IMR-90 (cell line): ENCODE measurements around the gene AKAP6. TPM values are rescaled to one million over a fixed set of nuclear protein-coding genes. Genes with fewer than 3 reads are reported as not detected.

Source experiments
- ATAC-seq: fragments of 200-7000 bp; cut with Tn5 transposase; 2 replicates; pipeline ENCODE4 v1.9.1; 2020; ENCODE audit warnings: low read depth, mild to moderate bottlenecking, moderate library complexity
- BruUV-seq: library from RNA; stranded (reverse); fragments of 400-500 nt; replicated peaks from 2 replicates; lab custom pipeline; 2021; lab: Mats Ljungman, UMichigan
- CTCF ChIA-PET: fragments of 300-600 bp; formaldehyde crosslinking; extraction: SDS; loops from one replicate; lab custom pipeline; 2021; ENCODE audit warnings: antibody characterized with exemption; lab: Yijun Ruan, JAX
- POLR2A ChIA-PET: fragments of 300-600 bp; sonication (Branson Sonifier 250); formaldehyde crosslinking; loops from one replicate; lab custom pipeline; 2022; ENCODE audit warnings: antibody characterized with exemption; ENCODE audit not compliant: unreplicated experiment; lab: Charles Lee
- DNase-seq: peaks from one replicate; pipeline ENCODE4 v3.0.0; 2013
- H2AFZ ChIP-seq: replicated peaks from 2 replicates; pipeline ENCODE3; 2013; ENCODE audit warnings: low read length, mild to moderate bottlenecking; ENCODE audit not compliant: poor library complexity
- H2AK5ac ChIP-seq: 2 replicates; pipeline ENCODE4 v1.6.1; 2013; ENCODE audit warnings: low read depth, low read length, inconsistent platforms
- H2AK9ac ChIP-seq: replicated peaks from 2 replicates; pipeline ENCODE3; 2013; ENCODE audit warnings: mild to moderate bottlenecking, low read depth, low read length, moderate library complexity; ENCODE audit not compliant: poor library complexity
- H2BK120ac ChIP-seq: 2 replicates; pipeline ENCODE4 v1.6.1; 2013; ENCODE audit warnings: low read depth, low read length, inconsistent platforms
- H2BK15ac ChIP-seq: 3 replicates; pipeline ENCODE4 v1.6.1; 2013; ENCODE audit warnings: low read depth, low read length, inconsistent platforms
- H2BK20ac ChIP-seq: 2 replicates; pipeline ENCODE4 v1.6.1; 2013; ENCODE audit warnings: low read depth, mild to moderate bottlenecking, inconsistent platforms, low read length, moderate library complexity
- H2BK5ac ChIP-seq: 2 replicates; pipeline ENCODE4 v1.6.1; 2013; ENCODE audit warnings: mild to moderate bottlenecking, low read depth, low read length, inconsistent platforms; ENCODE audit not compliant: poor library complexity, severe bottlenecking
- H3K14ac ChIP-seq: replicated peaks from 2 replicates; pipeline ENCODE4 v1.6.1; 2013; ENCODE audit warnings: low read depth, low read length, inconsistent platforms
- H3K18ac ChIP-seq: 2 replicates; pipeline ENCODE4 v1.6.1; 2013; ENCODE audit warnings: low read depth, low read length, control low read depth
- H3K23ac ChIP-seq: 2 replicates; pipeline ENCODE4 v1.6.1; 2013; ENCODE audit warnings: low read depth, low read length, inconsistent platforms
- H3K27ac ChIP-seq: 2 replicates; pipeline ENCODE4 v1.5.1; 2013; ENCODE audit warnings: mild to moderate bottlenecking, control low read depth, low read length; ENCODE audit not compliant: insufficient read depth
- H3K27me3 ChIP-seq: 2 replicates; pipeline ENCODE4 v1.6.1; 2013; ENCODE audit warnings: low read length; ENCODE audit not compliant: control insufficient read depth, insufficient read depth
- H3K36me3 ChIP-seq: 2 replicates; pipeline ENCODE4 v1.6.1; 2013; ENCODE audit warnings: low read length, mixed read lengths; ENCODE audit not compliant: control insufficient read depth, insufficient read depth
- H3K4ac ChIP-seq: 2 replicates; pipeline ENCODE4 v1.6.1; 2013; ENCODE audit warnings: low read depth, low read length, inconsistent platforms
- H3K4me1 ChIP-seq: 2 replicates; pipeline ENCODE4 v1.6.1; 2013; ENCODE audit warnings: low read length, mixed read lengths; ENCODE audit not compliant: control insufficient read depth, insufficient read depth
- H3K4me2 ChIP-seq: 2 replicates; pipeline ENCODE4 v1.6.1; 2013; ENCODE audit warnings: low read depth, mild to moderate bottlenecking, control low read depth, low read length, moderate library complexity
- H3K4me3 ChIP-seq: 2 replicates; pipeline ENCODE4 v1.5.1; 2013; ENCODE audit warnings: low read depth, mild to moderate bottlenecking, control low read depth, low read length, moderate library complexity; ENCODE audit not compliant: insufficient read depth
- H3K56ac ChIP-seq: 2 replicates; pipeline ENCODE4 v1.6.1; 2013; ENCODE audit warnings: low read length, inconsistent platforms; ENCODE audit not compliant: insufficient read depth; ENCODE audit errors: extremely low read depth
- H3K79me1 ChIP-seq, 2 experiments: 2 replicates each; pipeline ENCODE4 v1.6.1; 2013; ENCODE audit warnings: low read length in 2 of 2, inconsistent platforms in 1 of 2, low read depth in 1 of 2
- H3K9ac ChIP-seq: 2 replicates; pipeline ENCODE4 v1.6.1; 2013; ENCODE audit warnings: low read depth, low read length, control low read depth
- H3K9me1 ChIP-seq: 2 replicates; pipeline ENCODE4 v1.6.1; 2013; ENCODE audit warnings: low read length, inconsistent platforms; ENCODE audit not compliant: insufficient read depth
- H3K9me3 ChIP-seq: 2 replicates; pipeline ENCODE4 v1.6.1; 2013; ENCODE audit warnings: low read length; ENCODE audit not compliant: control insufficient read depth, insufficient read depth
- H4K20me1 ChIP-seq: 2 replicates; pipeline ENCODE4 v1.6.1; 2013; ENCODE audit warnings: low read length, inconsistent platforms; ENCODE audit not compliant: insufficient read depth
- H4K5ac ChIP-seq: 2 replicates; pipeline ENCODE4 v1.6.1; 2013; ENCODE audit warnings: mild to moderate bottlenecking, low read depth, low read length, control low read depth
- H4K8ac ChIP-seq, 2 experiments: 2 replicates each; pipeline ENCODE4 v1.6.1; 2013; ENCODE audit warnings: low read depth in 2 of 2, low read length in 2 of 2, control low read depth in 1 of 2, inconsistent platforms in 1 of 2
- H4K91ac ChIP-seq: 2 replicates; pipeline ENCODE4 v1.6.1; 2013; ENCODE audit warnings: low read depth, low read length, inconsistent platforms; ENCODE audit not compliant: insufficient read depth
- CEBPB ChIP-seq: IDR thresholded peaks from 2 replicates; pipeline ENCODE4 v1.6.1; 2012; ENCODE audit warnings: low read depth, low read length, improper control_type of control experiment
- CHD1 ChIP-seq: IDR thresholded peaks from 2 replicates; pipeline ENCODE4 v1.6.1; 2012; ENCODE audit warnings: low read depth, low read length, improper control_type of control experiment
- CTCF ChIP-seq: conservative IDR thresholded peaks from 2 replicates; pipeline ENCODE4 v1.5.1; 2012; ENCODE audit warnings: mild to moderate bottlenecking, low read depth, low read length, improper control_type of control experiment
- FOS ChIP-seq: fragments of 150-350 bp; IDR thresholded peaks from 2 replicates; pipeline ENCODE4 v1.6.1; 2016; ENCODE audit warnings: low read depth, low read length
- MAZ ChIP-seq: IDR thresholded peaks from 2 replicates; pipeline ENCODE4 v1.6.1; 2012; ENCODE audit warnings: low read depth, mild to moderate bottlenecking, low read length, improper control_type of control experiment, moderate library complexity, borderline replicate concordance
- POLR2A ChIP-seq: IDR thresholded peaks from 2 replicates; pipeline ENCODE4 v1.6.1; 2012; ENCODE audit warnings: mild to moderate bottlenecking, low read depth, low read length
- RAD21 ChIP-seq: IDR thresholded peaks from 2 replicates; pipeline ENCODE4 v1.6.1; 2012; ENCODE audit warnings: low read length, improper control_type of control experiment
- RCOR1 ChIP-seq: IDR thresholded peaks from 2 replicates; pipeline ENCODE4 v1.6.1; 2012; ENCODE audit warnings: mild to moderate bottlenecking, low read length, improper control_type of control experiment; ENCODE audit not compliant: insufficient replicate concordance
- RFX5 ChIP-seq: IDR thresholded peaks from 2 replicates; pipeline ENCODE4 v1.8.0; 2012; ENCODE audit warnings: low read depth, mild to moderate bottlenecking, low read length, moderate library complexity
- WGBS, 2 experiments: methylation state at CpG; one replicate each; pipeline versions ENCODE4 v1.1.5 to v1.1.7; 2013; ENCODE audit warnings: missing lambda C conversion rate in 2 of 2; ENCODE audit not compliant: insufficient read length in 1 of 2; ENCODE audit errors: extremely low coverage in 2 of 2; 5-methylcytosine and 5-hydroxymethylcytosine counted together
- dilution Hi-C: fragments of 300-500 bp; cut with HindIII; formaldehyde crosslinking; loops from one replicate; pipeline ENCODE4 v1.14.3; 2018; ENCODE audit warnings: low sequenced_read_pairs; ENCODE audit not compliant: unreplicated experiment
- in situ Hi-C: fragments of 300-500 bp; cut with MboI; formaldehyde crosslinking; loops from 3 replicates; pipeline ENCODE4 v1.14.3; 2019; ENCODE audit warnings: low sequenced_read_pairs, inconsistent platforms, mixed read lengths
- intact Hi-C: fragments of 100-400 bp; cut with micrococcal nuclease; formaldehyde crosslinking; loops from 2 replicates; pipeline ENCODE4 v1.10.0; 2022
- polyA plus RNA-seq, 3 experiments: library from polyadenylated mRNA; depleted of rRNA; stranded (reverse); fragments of >200 nt; gene quantifications; 2 replicates each; pipeline ENCODE4 v1.2.3, GENCODE V29; 2012; ENCODE audit warnings: low replicate concordance in 1 of 3
- total RNA-seq: library from RNA; depleted of rRNA; stranded (reverse); fragments of >200 nt; gene quantifications from 2 replicates; pipeline ENCODE4 v1.2.3, GENCODE V29; 2012
- TF ChIP-seq, protein P1 (sequence below): fragments of 150-350 bp; IDR thresholded peaks from 2 replicates; pipeline ENCODE4 v1.6.1; 2016; ENCODE audit warnings: low read depth, mild to moderate bottlenecking, low read length, moderate library complexity, borderline replicate concordance

Gene AKAP6
- total and polyA plus RNA-seq, 2 of the 4 experiments (the other 2 are of a cell fraction), result 0.22 to 1.6 TPM

- ChIA-PET POLR2A (no interaction called here), CTCF (interaction anchor here (1.3 kb wide), 1 partner anchor 11 kb away, joined by 3 read pairs; no protein-coding TSS in a partner anchor)
- Histone ChIP-seq H3K14ac (no peak overlapping the region), H4K8ac (no peak overlapping the region), H2AK9ac (no peak overlapping the region), H4K20me1 (no peaks in the 10 kb centered on the region), H3K18ac (no peak overlapping the region), H3K4me1 (no peaks in the 10 kb centered on the region), H4K91ac (no peak overlapping the region), H2AFZ (no peak overlapping the region), H3K27ac (no peak overlapping the region), H3K4me3 (no peak overlapping the region), H3K9ac (no peak overlapping the region), H2BK120ac (no peak overlapping the region; the same call in 1 of the 2 replicates), H4K5ac (no peak overlapping the region), H3K4me2 (no peak overlapping the region), H3K79me1 (no peaks in the 10 kb centered on the region), H2BK5ac (no peak overlapping the region), H3K56ac (no peak overlapping the region), H3K4ac (no peak overlapping the region), H2BK15ac (no peak overlapping the region; the same call in 2 of the 3 replicates), H3K23ac (no peak overlapping the region), H3K9me3 (no peaks in the 10 kb centered on the region), H3K9me1 (no peaks in the 10 kb centered on the region), H3K27me3 (no peaks in the 10 kb centered on the region), H3K36me3 (no peaks in the 10 kb centered on the region), H2AK5ac (no peak overlapping the region), H2BK20ac (no peak overlapping the region)
- ATAC-seq (no peak), DNase-seq (no peak)
- no CpG with 5 or more reads among the region's 3 CpGs for WGBS, 2 experiments
- no TSS peak for BruUV-seq
- TF ChIP-seq RAD21, result no peak
- TF ChIP-seq, protein P1, sequence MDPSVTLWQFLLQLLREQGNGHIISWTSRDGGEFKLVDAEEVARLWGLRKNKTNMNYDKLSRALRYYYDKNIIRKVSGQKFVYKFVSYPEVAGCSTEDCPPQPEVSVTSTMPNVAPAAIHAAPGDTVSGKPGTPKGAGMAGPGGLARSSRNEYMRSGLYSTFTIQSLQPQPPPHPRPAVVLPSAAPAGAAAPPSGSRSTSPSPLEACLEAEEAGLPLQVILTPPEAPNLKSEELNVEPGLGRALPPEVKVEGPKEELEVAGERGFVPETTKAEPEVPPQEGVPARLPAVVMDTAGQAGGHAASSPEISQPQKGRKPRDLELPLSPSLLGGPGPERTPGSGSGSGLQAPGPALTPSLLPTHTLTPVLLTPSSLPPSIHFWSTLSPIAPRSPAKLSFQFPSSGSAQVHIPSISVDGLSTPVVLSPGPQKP, result no peak
- TF ChIP-seq RFX5, result no peak
- no peak for TF ChIP-seq CHD1
- no peak for TF ChIP-seq RCOR1
- no peak for TF ChIP-seq FOS
- no peak for TF ChIP-seq CEBPB
- no peak for TF ChIP-seq MAZ
- TF ChIP-seq CTCF, result no peak
- TF ChIP-seq POLR2A, result no peak
- in situ Hi-C loops (no loop called here), dilution Hi-C loops (no loop called here), intact Hi-C loops (no loop called here)
Observed at GRCh38 chr14:32622742-32623141, 293.6 kb downstream of the AKAP6 start.
